ENCODE measurements around the gene SYT17.

SYT17 gene

DNA sequence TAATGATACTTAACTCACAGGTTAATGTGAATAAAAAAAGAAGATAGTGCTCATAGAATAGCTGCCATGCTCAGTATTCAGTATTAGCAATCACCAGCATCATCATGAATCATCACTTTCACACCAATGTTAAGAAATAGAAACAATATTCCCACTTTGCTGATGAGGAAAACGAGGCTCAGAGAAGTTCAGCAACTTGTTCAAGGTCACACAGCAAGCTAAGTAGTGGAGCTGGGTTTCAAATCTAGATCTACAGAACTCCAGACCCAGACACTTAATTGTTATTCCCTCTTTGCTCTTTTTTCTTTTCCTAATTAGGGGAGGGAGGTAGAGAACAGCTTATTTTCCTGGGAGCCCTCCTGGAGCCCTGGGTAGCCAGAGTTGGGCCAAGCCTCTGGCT is 140.4 kb downstream of the SYT17 start:
- FAIRE-seq, result no peak

DNA sequence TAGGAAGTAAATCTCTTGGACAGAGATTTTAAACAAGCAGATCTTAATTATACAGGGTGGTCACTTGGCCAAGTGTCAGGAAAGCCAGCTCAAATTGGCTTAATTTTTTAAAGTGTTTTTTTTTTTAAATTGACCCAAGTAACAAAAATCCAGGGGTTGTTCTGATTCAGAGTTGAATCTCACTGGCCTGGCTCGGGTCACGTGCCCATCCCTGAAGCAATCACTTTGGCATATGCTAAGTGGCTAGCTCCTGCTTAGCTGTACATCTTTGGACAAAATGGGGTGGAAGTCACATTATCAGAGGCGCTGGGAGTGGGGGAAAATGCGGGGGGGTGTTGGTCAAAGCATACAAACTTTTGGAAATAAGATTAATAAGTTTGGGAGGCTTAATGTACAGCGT is 141.1 kb downstream of the SYT17 start:
- FAIRE-seq, result no peak

GRCh38 chr16:19314718-19315425 is 146.8 kb downstream of the SYT17 start:
- FAIRE-seq, result no peak

DNA sequence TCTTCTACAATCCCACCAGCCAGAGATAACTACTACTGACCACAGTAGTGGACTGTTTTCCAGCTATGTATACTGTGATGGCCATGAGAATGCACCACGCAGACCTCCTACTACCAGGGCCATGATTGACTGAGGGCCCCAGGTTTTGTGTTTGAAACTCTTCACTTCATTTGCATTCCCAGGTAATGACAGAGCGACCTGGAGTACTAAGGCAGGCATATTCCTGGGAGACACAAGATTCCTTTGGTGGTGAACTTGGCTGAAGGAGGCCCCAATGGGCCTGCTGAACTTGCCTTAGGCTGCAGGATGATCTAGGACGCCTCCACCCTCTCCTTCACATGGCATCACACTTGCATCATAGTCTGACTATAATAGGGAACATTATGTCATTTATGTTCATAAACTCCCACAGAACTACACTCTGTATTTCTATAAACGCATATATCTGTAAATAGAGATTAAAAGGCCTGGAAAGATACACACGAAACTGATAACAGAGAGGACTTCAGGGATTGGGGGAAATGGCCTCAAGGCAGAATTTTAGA is 147.9 kb downstream of the SYT17 start:
- no peak for FAIRE-seq

GRCh38 chr16:19316846-19317245 is 148.8 kb downstream of the SYT17 start:
- no peak for FAIRE-seq
